HEK293 (cell line): ENCODE measurements around the gene TIGD2.

Experiments used
- GLIS2 ChIP-seq: fragments of 450-650 bp; formaldehyde crosslinking; IDR thresholded peaks from 2 replicates; pipeline ENCODE4 v1.5.1; 2016; ENCODE audit warnings: missing biosample characterization, missing genetic modification characterization
- HIC1 ChIP-seq: fragments of 450-650 bp; formaldehyde crosslinking; IDR thresholded peaks from 2 replicates; pipeline ENCODE4 v1.5.1; 2016; ENCODE audit warnings: missing biosample characterization, missing genetic modification characterization
- MZF1 ChIP-seq: fragments of 450-650 bp; formaldehyde crosslinking; IDR thresholded peaks from 2 replicates; pipeline ENCODE4 v1.5.1; 2017; ENCODE audit warnings: missing biosample characterization, missing genetic modification characterization, borderline replicate concordance
- PRDM1 ChIP-seq: fragments of 450-650 bp; formaldehyde crosslinking; IDR thresholded peaks from 2 replicates; pipeline ENCODE4; 2016; ENCODE audit warnings: missing biosample characterization, missing genetic modification characterization
- SETDB1 ChIP-seq: IDR thresholded peaks from one replicate; pipeline ENCODE4 v1.6.1; 2017; ENCODE audit warnings: mild to moderate bottlenecking, low read length, moderate library complexity, mixed read lengths; ENCODE audit not compliant: insufficient read length
- SP7 ChIP-seq: fragments of 450-650 bp; formaldehyde crosslinking; IDR thresholded peaks from 2 replicates; pipeline ENCODE4 v1.5.1; 2016; ENCODE audit warnings: missing biosample characterization, missing genetic modification characterization
- WT1 ChIP-seq: fragments of 450-650 bp; formaldehyde crosslinking; IDR thresholded peaks from 2 replicates; pipeline ENCODE4 v1.5.1; 2016; ENCODE audit warnings: missing biosample characterization, missing genetic modification characterization
- ZBTB10 ChIP-seq: fragments of 450-650 bp; formaldehyde crosslinking; IDR thresholded peaks from 2 replicates; pipeline ENCODE4 v1.5.1; 2016; ENCODE audit warnings: missing biosample characterization, missing genetic modification characterization
- ZBTB7A ChIP-seq: fragments of 450-650 bp; formaldehyde crosslinking; IDR thresholded peaks from 2 replicates; pipeline ENCODE4 v1.5.1; 2016; ENCODE audit warnings: low read depth, missing biosample characterization, missing genetic modification characterization
- ZBTB8A ChIP-seq: fragments of 450-650 bp; formaldehyde crosslinking; IDR thresholded peaks from 2 replicates; pipeline ENCODE4 v1.5.1; 2016; ENCODE audit warnings: missing biosample characterization, missing genetic modification characterization
- ZNF16 ChIP-seq: fragments of 450-650 bp; formaldehyde crosslinking; IDR thresholded peaks from 2 replicates; pipeline ENCODE4 v1.5.1; 2016; ENCODE audit warnings: low read depth, missing biosample characterization, missing genetic modification characterization
- ZNF2 ChIP-seq: fragments of 450-650 bp; formaldehyde crosslinking; IDR thresholded peaks from 2 replicates; pipeline ENCODE4 v1.5.1; 2016; ENCODE audit warnings: missing biosample characterization, missing genetic modification characterization
- ZNF211 ChIP-seq: fragments of 450-650 bp; formaldehyde crosslinking; IDR thresholded peaks from 2 replicates; pipeline ENCODE4 v1.5.1; 2016; ENCODE audit warnings: low read depth, missing biosample characterization, missing genetic modification characterization
- ZNF335 ChIP-seq: fragments of 450-650 bp; formaldehyde crosslinking; conservative IDR thresholded peaks from 2 replicates; pipeline ENCODE4 v1.5.1; 2016; ENCODE audit warnings: missing biosample characterization, missing genetic modification characterization
- ZNF423 ChIP-seq: fragments of 450-650 bp; formaldehyde crosslinking; IDR thresholded peaks from 2 replicates; pipeline ENCODE4 v1.5.1; 2016; ENCODE audit warnings: missing biosample characterization, missing genetic modification characterization
- ZNF473 ChIP-seq: fragments of 450-650 bp; formaldehyde crosslinking; IDR thresholded peaks from 2 replicates; pipeline ENCODE4 v1.5.1; 2017; ENCODE audit warnings: missing biosample characterization, missing genetic modification characterization
- ZNF501 ChIP-seq: fragments of 450-650 bp; formaldehyde crosslinking; IDR thresholded peaks from 2 replicates; pipeline ENCODE4 v1.5.1; 2016; ENCODE audit warnings: missing biosample characterization, missing genetic modification characterization
- ZNF514 ChIP-seq: fragments of 450-650 bp; formaldehyde crosslinking; IDR thresholded peaks from 2 replicates; pipeline ENCODE4 v1.5.1; 2016; ENCODE audit warnings: missing biosample characterization, missing genetic modification characterization
- ZNF654 ChIP-seq: fragments of 450-650 bp; formaldehyde crosslinking; IDR thresholded peaks from 2 replicates; pipeline ENCODE4 v1.5.1; 2016; ENCODE audit warnings: low read depth, missing biosample characterization, missing genetic modification characterization
- ZNF791 ChIP-seq: fragments of 450-650 bp; formaldehyde crosslinking; IDR thresholded peaks from 2 replicates; pipeline ENCODE4 v1.5.1; 2016; ENCODE audit warnings: missing biosample characterization, missing genetic modification characterization
- TF ChIP-seq, protein P1 (sequence below): fragments of 450-650 bp; formaldehyde crosslinking; IDR thresholded peaks from 2 replicates; pipeline ENCODE4 v1.5.1; 2016; ENCODE audit warnings: missing biosample characterization, missing genetic modification characterization
- TF ChIP-seq, protein P2 (sequence below): fragments of 450-650 bp; formaldehyde crosslinking; conservative IDR thresholded peaks from 2 replicates; pipeline ENCODE4 v1.5.1; 2016; ENCODE audit warnings: low read depth, missing biosample characterization, missing genetic modification characterization

TIGD2 gene

GRCh38 chr4:89110986-89111832 is at the start of gene TIGD2 (continued):
- peak; percentile 45 for TF ChIP-seq ZBTB10 (tag by site-specific recombination)
- TF ChIP-seq ZNF791 = no peak
- TF ChIP-seq, protein P1, sequence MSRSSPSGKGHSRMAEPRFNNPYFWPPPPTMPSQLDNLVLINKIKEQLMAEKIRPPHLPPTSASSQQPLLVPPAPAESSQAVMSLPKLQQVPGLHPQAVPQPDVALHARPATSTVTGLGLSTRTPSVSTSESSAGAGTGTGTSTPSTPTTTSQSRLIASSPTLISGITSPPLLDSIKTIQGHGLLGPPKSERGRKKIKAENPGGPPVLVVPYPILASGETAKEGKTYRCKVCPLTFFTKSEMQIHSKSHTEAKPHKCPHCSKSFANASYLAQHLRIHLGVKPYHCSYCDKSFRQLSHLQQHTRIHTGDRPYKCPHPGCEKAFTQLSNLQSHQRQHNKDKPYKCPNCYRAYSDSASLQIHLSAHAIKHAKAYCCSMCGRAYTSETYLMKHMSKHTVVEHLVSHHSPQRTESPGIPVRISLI (tag by site-specific recombination) = no peak
- TF ChIP-seq ZBTB8A (tag by site-specific recombination) = peak; percentile 50; the same call in 1 of the 2 replicates
- TF ChIP-seq GLIS2 = peak; percentile 88
- TF ChIP-seq, protein P2, sequence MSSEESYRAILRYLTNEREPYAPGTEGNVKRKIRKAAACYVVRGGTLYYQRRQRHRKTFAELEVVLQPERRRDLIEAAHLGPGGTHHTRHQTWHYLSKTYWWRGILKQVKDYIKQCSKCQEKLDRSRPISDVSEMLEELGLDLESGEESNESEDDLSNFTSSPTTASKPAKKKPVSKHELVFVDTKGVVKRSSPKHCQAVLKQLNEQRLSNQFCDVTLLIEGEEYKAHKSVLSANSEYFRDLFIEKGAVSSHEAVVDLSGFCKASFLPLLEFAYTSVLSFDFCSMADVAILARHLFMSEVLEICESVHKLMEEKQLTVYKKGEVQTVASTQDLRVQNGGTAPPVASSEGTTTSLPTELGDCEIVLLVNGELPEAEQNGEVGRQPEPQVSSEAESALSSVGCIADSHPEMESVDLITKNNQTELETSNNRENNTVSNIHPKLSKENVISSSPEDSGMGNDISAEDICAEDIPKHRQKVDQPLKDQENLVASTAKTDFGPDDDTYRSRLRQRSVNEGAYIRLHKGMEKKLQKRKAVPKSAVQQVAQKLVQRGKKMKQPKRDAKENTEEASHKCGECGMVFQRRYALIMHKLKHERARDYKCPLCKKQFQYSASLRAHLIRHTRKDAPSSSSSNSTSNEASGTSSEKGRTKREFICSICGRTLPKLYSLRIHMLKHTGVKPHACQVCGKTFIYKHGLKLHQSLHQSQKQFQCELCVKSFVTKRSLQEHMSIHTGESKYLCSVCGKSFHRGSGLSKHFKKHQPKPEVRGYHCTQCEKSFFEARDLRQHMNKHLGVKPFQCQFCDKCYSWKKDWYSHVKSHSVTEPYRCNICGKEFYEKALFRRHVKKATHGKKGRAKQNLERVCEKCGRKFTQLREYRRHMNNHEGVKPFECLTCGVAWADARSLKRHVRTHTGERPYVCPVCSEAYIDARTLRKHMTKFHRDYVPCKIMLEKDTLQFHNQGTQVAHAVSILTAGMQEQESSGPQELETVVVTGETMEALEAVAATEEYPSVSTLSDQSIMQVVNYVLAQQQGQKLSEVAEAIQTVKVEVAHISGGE (tag by site-specific recombination) = peak; percentile 59
- TF ChIP-seq ZNF473 = no peak
- TF ChIP-seq PRDM1 (tag by site-specific recombination) = peak; percentile 43; the same call in 1 of the 2 replicates
- TF ChIP-seq ZNF16 (tag by site-specific recombination) = no peak
- TF ChIP-seq SP7 (tag by site-specific recombination) = 0 out of 2 replicates have a peak, but pooled peaks have one; percentile 21
- TF ChIP-seq ZNF514 = no peak
- TF ChIP-seq ZNF654 (tag by site-specific recombination) = peak; percentile 30
- TF ChIP-seq SETDB1 = peak; percentile 35
- TF ChIP-seq ZNF211 (tag by site-specific recombination) = no peak
- peak; percentile 61; the same call in 1 of the 2 replicates for TF ChIP-seq ZNF501 (tag by site-specific recombination)
- TF ChIP-seq WT1 (tag by site-specific recombination) = 0 out of 2 replicates have a peak, but pooled peaks have one; percentile 16
- TF ChIP-seq ZBTB7A (tag by site-specific recombination) = no peak
- TF ChIP-seq ZNF2 (tag by site-specific recombination) = 0 out of 2 replicates have a peak, but pooled peaks have one; percentile 17
- TF ChIP-seq MZF1 (tag by site-specific recombination) = peak; percentile 30; the same call in 1 of the 2 replicates
- TF ChIP-seq ZNF335 (tag by site-specific recombination) = no peak; the same call in none of the 2 replicates
- peak; percentile 22; the same call in 1 of the 2 replicates for TF ChIP-seq ZNF423
- peak; percentile 81 for TF ChIP-seq HIC1
